Vagina (tissue), 2 donors: ENCODE data around the gene NRXN3.

Source experiments
- CTCF ChIP-seq, 3 experiments: fragments of 450-650 bp in 2 of 3; fragments of 200-600 bp in 1 of 3; sonication (generic) in 1 of 3; IDR thresholded peaks; one replicate each; pipeline ENCODE4 v1.5.1; 2017 to 2019; ENCODE audit warnings: antibody characterized with exemption in 3 of 3, mild to moderate bottlenecking in 2 of 3, moderate library complexity in 2 of 3
- POLR2A ChIP-seq, 2 donors: fragments of 450-650 bp; IDR thresholded peaks; one replicate each; pipeline ENCODE4 v1.6.1; 2017; ENCODE audit warnings: antibody characterized with exemption in 2 of 2, mild to moderate bottlenecking in 2 of 2, moderate library complexity in 2 of 2
- POLR2AphosphoS5 ChIP-seq, 2 donors: sonication (generic); formaldehyde crosslinking; IDR thresholded peaks; one replicate each; pipeline ENCODE4 v1.9.0; 2017; ENCODE audit warnings: antibody characterized with exemption in 2 of 2, mild to moderate bottlenecking in 2 of 2, low read depth in 1 of 2; ENCODE audit not compliant: insufficient read depth in 1 of 2

DNA sequence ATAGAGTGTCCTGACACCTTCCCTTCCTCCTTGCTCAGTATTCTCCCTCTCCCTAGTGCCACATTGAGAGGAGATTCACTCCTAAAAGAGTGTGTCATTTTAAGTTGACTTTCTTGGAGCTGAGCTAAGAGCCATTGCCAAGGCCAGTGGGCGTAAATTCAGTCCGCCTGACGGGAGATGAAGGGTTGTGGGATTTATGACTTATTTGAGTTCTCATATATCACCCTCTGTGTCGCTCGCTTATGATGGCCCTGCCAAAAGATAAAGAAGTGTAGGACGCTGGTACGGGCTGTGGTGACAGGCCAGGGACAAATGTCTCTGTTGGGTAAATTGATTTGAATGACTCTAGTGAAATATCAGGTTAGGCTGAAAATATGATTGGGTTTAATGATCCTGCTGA lies 867.4 kb downstream of the NRXN3 start:
- no peak for TF ChIP-seq CTCF (IDR thresholded peaks at IDR 0.05)
- TF ChIP-seq POLR2A (IDR thresholded peaks at IDR 0.05): no peak
- TF ChIP-seq POLR2AphosphoS5 (IDR thresholded peaks at IDR 0.05; ENCODE audit: insufficient read depth in 1 of 2, low read depth in 1 of 2): no peak
